H1 (cell line): ENCODE results near the gene PPP2R3C. TPM values are rescaled to one million over a fixed set of nuclear protein-coding genes. Genes with fewer than 3 reads are reported as not detected.

Experiments used
- CTCF ChIA-PET: fragments of 300-600 bp; sonication (Branson Sonifier 250); formaldehyde crosslinking; loops from one replicate; lab custom pipeline; 2021; ENCODE audit not compliant: partially characterized antibody; lab: Charles Lee
- POLR2A ChIA-PET: fragments of 300-600 bp; sonication (Branson Sonifier 250); formaldehyde crosslinking; loops from one replicate; lab custom pipeline; 2021; ENCODE audit warnings: inconsistent platforms; ENCODE audit not compliant: partially characterized antibody; lab: Charles Lee
- DNase-seq, 2 experiments: peaks; one replicate each; pipeline versions ENCODE4 v3.0.0 to v3.0.0-alpha.2; 2010 to 2022; ENCODE audit warnings: low spot score in 2 of 2, low read depth in 1 of 2, mixed read lengths in 1 of 2
- FAIRE-seq: peaks from 2 replicates; lab custom pipeline; 2011; peaks lifted over from hg19 to GRCh38; lab: Jason Lieb, UNC
- H2AFZ ChIP-seq: 2 replicates; pipeline ENCODE4 v1.8.1; 2012; ENCODE audit warnings: low read length, inconsistent platforms
- H2AK5ac ChIP-seq: 2 replicates; pipeline ENCODE4 v1.6.1; 2013; ENCODE audit warnings: low read depth, low read length
- H2BK120ac ChIP-seq: replicated peaks from 2 replicates; pipeline ENCODE3; 2013; ENCODE audit warnings: low read depth, low read length, inconsistent platforms
- H2BK12ac ChIP-seq: 2 replicates; pipeline ENCODE4 v1.6.1; 2013; ENCODE audit warnings: low read depth, low read length
- H2BK15ac ChIP-seq: 2 replicates; pipeline ENCODE4 v1.6.1; 2013; ENCODE audit warnings: low read length
- H2BK20ac ChIP-seq: 2 replicates; pipeline ENCODE4 v1.6.1; 2013; ENCODE audit warnings: low read length
- H2BK5ac ChIP-seq: 2 replicates; pipeline ENCODE4 v1.6.1; 2013; ENCODE audit warnings: low read depth, low read length
- H3K14ac ChIP-seq: 2 replicates; pipeline ENCODE4 v1.6.1; 2013; ENCODE audit warnings: inconsistent platforms; ENCODE audit not compliant: insufficient read length
- H3K18ac ChIP-seq: 2 replicates; pipeline ENCODE4 v1.6.1; 2013; ENCODE audit warnings: low read length; ENCODE audit errors: extremely low read depth
- H3K23ac ChIP-seq: 2 replicates; pipeline ENCODE4 v1.6.1; 2013; ENCODE audit warnings: inconsistent platforms; ENCODE audit not compliant: insufficient read length
- H3K23me2 ChIP-seq: 2 replicates; pipeline ENCODE4 v1.6.1; 2013; ENCODE audit warnings: low read depth, low read length
- H3K27ac ChIP-seq: 2 replicates; pipeline ENCODE4 v1.6.1; 2011; ENCODE audit warnings: low read depth, low read length, inconsistent platforms
- H3K27me3 ChIP-seq, 4 experiments: replicated peaks in 1 of 4; 1 replicate in 1 of 4; 2 replicates in 3 of 4; pipeline versions ENCODE4 v1.6.1 to v1.8.1; 2011 to 2013; ENCODE audit warnings: low read length in 3 of 4, mild to moderate bottlenecking in 3 of 4, inconsistent platforms in 2 of 4, mixed read lengths in 2 of 4, moderate library complexity in 1 of 4; ENCODE audit not compliant: control insufficient read depth in 3 of 4, insufficient read depth in 3 of 4; ENCODE audit errors: extremely low read depth in 1 of 4
- H3K36me3 ChIP-seq, 4 experiments: 2 replicates each; pipeline versions ENCODE4 v1.6.1 to v1.8.1; 2011 to 2013; ENCODE audit warnings: mild to moderate bottlenecking in 4 of 4, low read length in 3 of 4, moderate library complexity in 2 of 4, control low read depth in 1 of 4, inconsistent platforms in 1 of 4; ENCODE audit not compliant: insufficient read depth in 4 of 4, control insufficient read depth in 2 of 4
- H3K4ac ChIP-seq: replicated peaks from 2 replicates; pipeline ENCODE3; 2013; ENCODE audit warnings: low read length, low read depth, mixed read lengths, inconsistent platforms; ENCODE audit not compliant: insufficient read length
- H3K4me1 ChIP-seq, 4 experiments: replicated peaks in 1 of 4; 1 replicate in 1 of 4; 2 replicates in 3 of 4; pipeline versions ENCODE4 v1.6.1 to v1.8.1; 2011 to 2013; ENCODE audit warnings: low read length in 3 of 4, inconsistent platforms in 2 of 4, mixed read lengths in 1 of 4; ENCODE audit not compliant: insufficient read depth in 4 of 4, control insufficient read depth in 3 of 4
- H3K4me2 ChIP-seq, 2 experiments: 2 replicates each; pipeline versions ENCODE4 v1.6.1 to v1.8.1; 2011 to 2013; ENCODE audit warnings: low read depth in 2 of 2, low read length in 2 of 2, control low read depth in 1 of 2, inconsistent platforms in 1 of 2, mild to moderate bottlenecking in 1 of 2; ENCODE audit not compliant: insufficient read depth in 1 of 2
- H3K4me3 ChIP-seq, 4 experiments: fragments of 200-600, 300-600 bp in 1 of 4; sonication (generic), shearing (Covaris generic), sonication (Bioruptor Twin) in 1 of 4; 2 replicates each; pipeline versions ENCODE4 v1.5.1 to v1.8.1; 2011 to 2016; ENCODE audit warnings: low read length in 4 of 4, low read depth in 3 of 4, control low read depth in 2 of 4, inconsistent platforms in 2 of 4, mild to moderate bottlenecking in 2 of 4, mixed read lengths in 1 of 4, moderate library complexity in 1 of 4; ENCODE audit not compliant: insufficient read depth in 2 of 4; ENCODE audit errors: extremely low read depth in 1 of 4
- H3K56ac ChIP-seq: replicated peaks from 2 replicates; pipeline ENCODE3; 2013; ENCODE audit warnings: low read depth, mild to moderate bottlenecking, mixed read lengths, low read length, inconsistent platforms; ENCODE audit not compliant: insufficient read length
- H3K79me1 ChIP-seq: 2 replicates; pipeline ENCODE4 v1.6.1; 2013; ENCODE audit warnings: low read depth, low read length, control low read depth
- H3K79me2 ChIP-seq, 2 experiments: 2 replicates each; pipeline versions ENCODE4 v1.6.1 to v1.8.1; 2012 to 2013; ENCODE audit warnings: low read length in 2 of 2, mild to moderate bottlenecking in 2 of 2, inconsistent platforms in 1 of 2; ENCODE audit not compliant: insufficient read depth in 2 of 2, control insufficient read depth in 1 of 2
- H3K9ac ChIP-seq, 4 experiments: replicated peaks in 1 of 4; 1 replicate in 1 of 4; 2 replicates in 3 of 4; pipeline versions ENCODE4 v1.6.1 to v1.8.1; 2011 to 2013; ENCODE audit warnings: low read depth in 3 of 4, low read length in 3 of 4, control low read depth in 2 of 4, mild to moderate bottlenecking in 2 of 4, moderate library complexity in 2 of 4, inconsistent platforms in 1 of 4; ENCODE audit errors: extremely low read depth in 1 of 4
- H3K9me3 ChIP-seq, 2 experiments: 2 replicates each; pipeline versions ENCODE4 v1.6.1 to v1.8.1; 2012 to 2013; ENCODE audit warnings: mild to moderate bottlenecking in 2 of 2, moderate library complexity in 2 of 2, control low read depth in 1 of 2, inconsistent platforms in 1 of 2, low read depth in 1 of 2, low read length in 1 of 2, mixed read lengths in 1 of 2; ENCODE audit not compliant: insufficient read depth in 2 of 2
- H4K20me1 ChIP-seq, 2 experiments: replicated peaks in 1 of 2; 2 replicates each; pipeline versions ENCODE3 to v1.8.1; 2011 to 2013; ENCODE audit warnings: inconsistent platforms in 2 of 2, low read length in 2 of 2, mild to moderate bottlenecking in 1 of 2; ENCODE audit not compliant: insufficient read depth in 2 of 2, control insufficient read depth in 1 of 2
- H4K5ac ChIP-seq: 2 replicates; pipeline ENCODE4 v1.6.1; 2013; ENCODE audit warnings: low read length, low read depth, mixed read lengths, inconsistent platforms; ENCODE audit not compliant: insufficient read length
- H4K8ac ChIP-seq: 2 replicates; pipeline ENCODE4 v1.8.0; 2013; ENCODE audit warnings: mild to moderate bottlenecking, moderate library complexity, low read length, inconsistent platforms; ENCODE audit not compliant: insufficient read depth; ENCODE audit errors: extremely low read depth
- H4K91ac ChIP-seq: replicated peaks from 2 replicates; pipeline ENCODE3; 2013; ENCODE audit warnings: low read length, mixed read lengths, inconsistent platforms; ENCODE audit not compliant: insufficient read length
- ATF2 ChIP-seq: IDR thresholded peaks from 2 replicates; pipeline ENCODE4 v1.6.1; 2012; ENCODE audit warnings: low read length, inconsistent platforms
- CTBP2 ChIP-seq: IDR thresholded peaks from 2 replicates; pipeline ENCODE4 v1.7.0; 2011; ENCODE audit warnings: borderline replicate concordance, mild to moderate bottlenecking, moderate library complexity, mixed read lengths, low read length; ENCODE audit not compliant: insufficient read depth, insufficient read length
- E2F6 ChIP-seq: IDR thresholded peaks from 2 replicates; pipeline ENCODE4 v1.6.1; 2012; ENCODE audit warnings: inconsistent platforms
- GABPA ChIP-seq: IDR thresholded peaks from 2 replicates; pipeline ENCODE4 v1.6.1; 2011; ENCODE audit warnings: mild to moderate bottlenecking, low read length, moderate library complexity, borderline replicate concordance; ENCODE audit not compliant: insufficient read depth
- HDAC2 ChIP-seq, 2 experiments: fragments of 300-600 bp in 1 of 2; sonication (generic) in 1 of 2; IDR thresholded peaks; 2 replicates each; pipeline ENCODE4 v1.6.1; 2011 to 2012; ENCODE audit warnings: low read depth in 2 of 2, low read length in 2 of 2, mild to moderate bottlenecking in 2 of 2, moderate library complexity in 2 of 2, borderline replicate concordance in 1 of 2, inconsistent platforms in 1 of 2
- KDM5A ChIP-seq: fragments of 200-600 bp; IDR thresholded peaks from 2 replicates; pipeline ENCODE4 v1.7.1; 2012; ENCODE audit warnings: mild to moderate bottlenecking, low read length, inconsistent platforms, mixed read lengths
- POLR2A ChIP-seq, 2 experiments: IDR thresholded peaks; 1 replicate in 1 of 2; 2 replicates in 1 of 2; pipeline ENCODE4 v1.6.1; 2011; ENCODE audit warnings: low read depth in 2 of 2, low read length in 2 of 2, mild to moderate bottlenecking in 2 of 2; ENCODE audit errors: control extremely low read depth in 1 of 2
- POLR2AphosphoS5 ChIP-seq: IDR thresholded peaks from 2 replicates; pipeline ENCODE4 v1.6.1; 2011; ENCODE audit warnings: low read depth, low read length
- POU5F1 ChIP-seq: IDR thresholded peaks from 2 replicates; pipeline ENCODE4 v1.6.1; 2011; ENCODE audit warnings: low read depth, mild to moderate bottlenecking, low read length, moderate library complexity
- TAF7 ChIP-seq: optimal IDR thresholded peaks from 2 replicates; pipeline ENCODE3; 2011; ENCODE audit warnings: low read depth, mild to moderate bottlenecking, inconsistent platforms, low read length, moderate library complexity, borderline replicate concordance
- WGBS, 2 experiments: shearing (Covaris generic) in 1 of 2; methylation state at CpG; one replicate each; pipeline versions ENCODE4 v1.1.6 to v1.1.7; 2013 to 2015; ENCODE audit warnings: low lambda C conversion rate in 2 of 2, mixed read lengths in 2 of 2, inconsistent platforms in 1 of 2, low coverage in 1 of 2, missing lambda C conversion rate in 1 of 2; ENCODE audit not compliant: insufficient replicate concordance in 2 of 2, insufficient coverage in 1 of 2, insufficient read length in 1 of 2; ENCODE audit errors: extremely low coverage in 1 of 2, missing lambda C conversion rate in 1 of 2; 5-methylcytosine and 5-hydroxymethylcytosine counted together
- polyA plus RNA-seq, 7 experiments: library from polyadenylated mRNA; depleted of rRNA in 3 of 7; stranded (reverse) in 5 of 7; unstranded in 2 of 7; fragments of >200 nt in 5 of 7; fragments of 200-250 nt in 2 of 7; gene quantifications; 1 replicate in 5 of 7; 2 replicates in 1 of 7; 4 replicates in 1 of 7; pipeline versions ENCODE4 v1.2.1 to v1.2.3, GENCODE V29; 2011 to 2013; ENCODE audit warnings: missing spikeins in 2 of 7, mixed read lengths in 2 of 7
- total RNA-seq: library from RNA; stranded (reverse); fragmentation: NEBNext Ultra II Directional; extraction: Animal tissue kit (Norgen Biotek cat#: 25700); gene quantifications from 2 replicates; pipeline ENCODE4 v1.2.1, GENCODE V29; 2021

The PPP2R3C gene
- total and polyA plus RNA-seq, 2 of the 8 experiments (the other 6 are each of a cell fraction or from before 2014, with no cell fraction given): 7.1 to 26.7 TPM

- H3K4me3 ChIP-seq: no peak overlapping the region
- H3K23ac ChIP-seq: no peak overlapping the region
- no peaks in the 10 kb centered on the region for H4K20me1 ChIP-seq
- H3K4me1 ChIP-seq: no peaks in the 10 kb centered on the region; a peak in 1 of 7 replicates
- H3K4me2 ChIP-seq: no peak overlapping the region
- no peaks in the 10 kb centered on the region; the same call in none of the 2 replicates for H3K23me2 ChIP-seq
- DNase-seq: no peak
- no peak overlapping the region for H4K8ac ChIP-seq
- H3K79me2 ChIP-seq: peaks cover 0 to 1% of the 10 kb centered on the region in 2 experiments; a peak in 2 of 4 replicates
- H2BK12ac ChIP-seq: no peak overlapping the region
- no peak overlapping the region for H3K27ac ChIP-seq
- H3K56ac ChIP-seq: no peak overlapping the region
- H3K9me3 ChIP-seq: 0 out of 4 replicates have a peak, but pooled peaks cover 0 to 2% of the 10 kb centered on the region in 2 experiments
- H4K5ac ChIP-seq: no peak overlapping the region
- H3K4ac ChIP-seq: no peak overlapping the region
- H3K36me3 ChIP-seq: no peaks in the 10 kb centered on the region
- no peak overlapping the region for H2AK5ac ChIP-seq
- H2BK5ac ChIP-seq: no peak overlapping the region
- H3K18ac ChIP-seq: no peak overlapping the region
- no peaks in the 10 kb centered on the region for H3K79me1 ChIP-seq
- 96% methylated on average over 3 of the region's 3 CpGs; no CpG with 5 or more reads in 1 of the 2 experiments for WGBS, 2 experiments
- H3K14ac ChIP-seq: no peak overlapping the region
- CTCF ChIA-PET: interaction anchor here (0.6 to 1.5 kb wide), 5 partner anchors 10 to 735 kb away, joined by 3 to 6 read pairs (median 4); no protein-coding TSS in a partner anchor
- no peak overlapping the region for H2AFZ ChIP-seq
- H2BK15ac ChIP-seq: no peak overlapping the region
- H2BK20ac ChIP-seq: no peak overlapping the region
- H2BK120ac ChIP-seq: no peak overlapping the region
- no peak overlapping the region for H4K91ac ChIP-seq
- H3K27me3 ChIP-seq: no peaks in the 10 kb centered on the region
- FAIRE-seq: no peak
- POLR2A ChIA-PET: interaction anchor here (0.6 to 1.0 kb wide), 2 partner anchors 60 to 79 kb away, joined by 3 to 6 read pairs; partner anchors contain the start of gene PPP2R3C
- H3K9ac ChIP-seq: no peak overlapping the region
- no peak for TF ChIP-seq ATF2
- TF ChIP-seq TAF7: no peak
- TF ChIP-seq POU5F1: no peak
- no peak for TF ChIP-seq GABPA
- no peak for TF ChIP-seq POLR2A (IDR thresholded peaks at IDR 0.05; ENCODE audit: control extremely low read depth in 1 of 2, low read depth in 2 of 2, low read length in 2 of 2)
- no peak for TF ChIP-seq CTBP2
- no peak for TF ChIP-seq HDAC2 (IDR thresholded peaks at IDR 0.05; ENCODE audit: borderline replicate concordance in 1 of 2, low read depth in 2 of 2, low read length in 2 of 2)
- TF ChIP-seq KDM5A: no peak
- no peak for TF ChIP-seq POLR2AphosphoS5
- TF ChIP-seq E2F6: no peak
Measured at GRCh38 chr14:35042632-35043031, 79.2 kb downstream of the PPP2R3C start.
